Upper lobe of left lung (tissue), 6 donors: Measurements from ENCODE around the gene MARK3. TPM values are rescaled to one million over a fixed set of nuclear protein-coding genes. Genes with fewer than 3 reads are reported as not detected.

Source experiments
- ATAC-seq, 2 donors: fragments of 200-7000 bp; cut with Tn5 transposase; one replicate each; pipeline ENCODE4 v1.9.1; 2022; ENCODE audit warnings: mild to moderate bottlenecking in 2 of 2, moderate library complexity in 2 of 2; ENCODE audit not compliant: low FRiP score in 2 of 2
- DNase-seq, 2 donors: peaks; one replicate each; pipeline ENCODE4 v3.0.0-alpha.2; 2019 to 2020
- H3K27ac ChIP-seq, 4 donors: fragments of 200-600 bp; sonication (generic); one replicate each; pipeline ENCODE4 v1.5.1; 2016 to 2019
- H3K27me3 ChIP-seq, 4 donors: fragments of 200-600 bp; sonication (generic); one replicate each; pipeline ENCODE4 v1.5.1; 2017 to 2019
- H3K36me3 ChIP-seq, 4 donors: fragments of 200-600 bp; sonication (generic); one replicate each; pipeline ENCODE4 v1.5.1; 2016 to 2019
- H3K4me1 ChIP-seq, 4 donors: fragments of 200-600 bp; sonication (generic); one replicate each; pipeline ENCODE4 v1.5.1; 2018 to 2019
- H3K4me3 ChIP-seq, 4 donors: fragments of 200-600 bp; sonication (generic); one replicate each; pipeline ENCODE4 v1.5.1; 2017 to 2019; ENCODE audit warnings: mild to moderate bottlenecking in 2 of 4, moderate library complexity in 1 of 4
- H3K9me3 ChIP-seq, 4 donors: fragments of 200-600 bp; sonication (generic); one replicate each; pipeline ENCODE4 v1.5.1; 2018 to 2019
- CTCF ChIP-seq, 6 experiments: fragments of 450-650 bp in 4 of 6; fragments of 200-600 bp in 2 of 6; sonication (generic) in 2 of 6; IDR thresholded peaks; one replicate each; pipeline ENCODE4 v1.5.1; 2016 to 2019; ENCODE audit warnings: antibody characterized with exemption in 6 of 6
- EP300 ChIP-seq, 4 donors: sonication (generic); formaldehyde crosslinking; IDR thresholded peaks; one replicate each; pipeline ENCODE4 v1.5.1; 2017; ENCODE audit warnings: antibody characterized with exemption in 4 of 4, control low read depth in 2 of 4
- POLR2A ChIP-seq, 4 donors: fragments of 450-650 bp; IDR thresholded peaks; one replicate each; pipeline ENCODE4 v1.5.1; 2016 to 2017; ENCODE audit warnings: antibody characterized with exemption in 4 of 4, mild to moderate bottlenecking in 2 of 4
- POLR2AphosphoS5 ChIP-seq, 2 donors: sonication (generic); formaldehyde crosslinking; IDR thresholded peaks; one replicate each; pipeline ENCODE4 v1.5.1; 2017; ENCODE audit warnings: antibody characterized with exemption in 2 of 2
- WGBS, 2 donors: methylation state at CpG; one replicate each; pipeline ENCODE4 v1.1.5; 2017 to 2018; 5-methylcytosine and 5-hydroxymethylcytosine counted together
- total RNA-seq, 6 donors: library from RNA; depleted of rRNA in 4 of 6; stranded (reverse); fragments of >200 nt in 4 of 6; gene quantifications; one replicate each; pipeline versions ENCODE4 v1.1.0 to v1.2.1, GENCODE V29; 2016 to 2021
- donor health status: DM: no; HTN: no; CAD: no; lungs with moderate emphysema.
- donor health status: DM: no; HTN: yes; CAD: no; lungs with severe emphysema.

Gene MARK3
- total RNA-seq, 6 donors from 2014 or later, result 84.5 to 190 (median 132) TPM

- Histone ChIP-seq H3K4me1 (peaks cover 49 to 71% (median 54%) of the 10 kb centered on the region in 4 donors), H3K4me3 (no peak overlapping the region), H3K27me3 (no peaks in the 10 kb centered on the region), H3K9me3 (no peaks in the 10 kb centered on the region), H3K27ac (peak overlapping the region; percentile 84 to 91 (median 88)), H3K36me3 (no peaks in the 10 kb centered on the region)
- TF ChIP-seq CTCF (IDR thresholded peaks at IDR 0.05) (no peak), POLR2AphosphoS5 (IDR thresholded peaks at IDR 0.05) (no peak), POLR2A (IDR thresholded peaks at IDR 0.05) (no peak), EP300 (IDR thresholded peaks at IDR 0.05) (no peak)
- DNase-seq (peak; percentile 75 to 86), ATAC-seq (peak; percentile 13 to 25)
- WGBS, 2 donors, result 11 to 30% methylated on average over 5 to 18 of the region's 18 CpGs
Observed at GRCh38 chr14:103542605-103543088, 157.4 kb downstream of the MARK3 start.

GRCh38 chr14:103543140-103543539 is 157.9 kb downstream of the MARK3 start:
- no peak overlapping the region for H3K4me3 ChIP-seq
- H3K4me1 ChIP-seq, result peaks cover 49 to 71% (median 54%) of the 10 kb centered on the region in 4 donors
- no peak for ATAC-seq
- WGBS, 2 donors, result 74 to 81% methylated on average over 7 to 9 of the region's 10 CpGs
- no peaks in the 10 kb centered on the region for H3K9me3 ChIP-seq
- no peaks in the 10 kb centered on the region for H3K36me3 ChIP-seq
- TF ChIP-seq CTCF (IDR thresholded peaks at IDR 0.05), result no peak
- no peak for TF ChIP-seq POLR2A (IDR thresholded peaks at IDR 0.05)
- no peak for TF ChIP-seq POLR2AphosphoS5 (IDR thresholded peaks at IDR 0.05)
- TF ChIP-seq EP300 (IDR thresholded peaks at IDR 0.05), result no peak
- no peaks in the 10 kb centered on the region for H3K27me3 ChIP-seq
- H3K27ac ChIP-seq, result peak overlapping the region; percentile 84 to 91 (median 88)
- peak in 1 of 2 donors; percentile 75 for DNase-seq

GRCh38 chr14:103543721-103544387 is 158.6 kb downstream of the MARK3 start:
- WGBS, 2 donors, result 45 to 70% methylated on average over 2 to 17 of the region's 19 CpGs
- TF ChIP-seq POLR2AphosphoS5 (IDR thresholded peaks at IDR 0.05) (no peak), POLR2A (IDR thresholded peaks at IDR 0.05) (no peak), EP300 (IDR thresholded peaks at IDR 0.05) (no peak), CTCF (IDR thresholded peaks at IDR 0.05) (no peak)
- H3K27me3 ChIP-seq, result no peaks in the 10 kb centered on the region
- H3K4me3 ChIP-seq, result no peak overlapping the region
- H3K27ac ChIP-seq, result peak overlapping the region in 1 of 4 donors; percentile 87
- ATAC-seq (no peak), DNase-seq (peak in 1 of 2 donors; percentile 74)
- H3K4me1 ChIP-seq, result peaks cover 46 to 67% (median 51%) of the 10 kb centered on the region in 4 donors
- no peaks in the 10 kb centered on the region for H3K9me3 ChIP-seq
- no peaks in the 10 kb centered on the region for H3K36me3 ChIP-seq

GRCh38 chr14:103544388-103545218 is 159.4 kb downstream of the MARK3 start:
- peak in 1 of 2 donors; percentile 89 for DNase-seq
- WGBS, 2 donors, result 63 to 80% methylated on average over 1 to 25 of the region's 35 CpGs
- no peaks in the 10 kb centered on the region for H3K9me3 ChIP-seq
- no peaks in the 10 kb centered on the region for H3K36me3 ChIP-seq
- no peak overlapping the region for H3K4me3 ChIP-seq
- peak in 1 of 2 donors; percentile 25 for ATAC-seq
- H3K27me3 ChIP-seq, result no peaks in the 10 kb centered on the region
- H3K4me1 ChIP-seq, result peaks cover 39 to 61% (median 49%) of the 10 kb centered on the region in 4 donors
- TF ChIP-seq CTCF (IDR thresholded peaks at IDR 0.05) (no peak), POLR2AphosphoS5 (IDR thresholded peaks at IDR 0.05) (no peak)
- H3K27ac ChIP-seq, result peak overlapping the region in 1 of 4 donors; percentile 27
